ENCODE data around the gene CLEC2D. TPM values are rescaled to one million over a fixed set of nuclear protein-coding genes. Genes with fewer than 3 reads are reported as not detected.

The CLEC2D gene, protein sequence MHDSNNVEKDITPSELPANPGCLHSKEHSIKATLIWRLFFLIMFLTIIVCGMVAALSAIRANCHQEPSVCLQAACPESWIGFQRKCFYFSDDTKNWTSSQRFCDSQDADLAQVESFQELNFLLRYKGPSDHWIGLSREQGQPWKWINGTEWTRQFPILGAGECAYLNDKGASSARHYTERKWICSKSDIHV
- 1.3 TPM in 2 replicates for total RNA-seq (2012; rRNA removed)

GRCh38 chr12:9669534-9669933 lies at the start of gene CLEC2D:
Gene CLEC2D, plus strand, starts transcription at chr12:9669713. Its CDS starts 22 bp downstream, at chr12:9669735.
- peaks cover 3% of the 10 kb centered on the region for H3K36me3 ChIP-seq (ENCODE audit: insufficient read depth, low read length)
- no peaks in the 10 kb centered on the region for H3K9me3 ChIP-seq (replicated peaks; ENCODE audit: low read length)
- H3K4me2 ChIP-seq (ENCODE audit: low read length), result no peak within 1 kb of the TSS
- no peak within 1 kb of the TSS for H3K4me3 ChIP-seq (ENCODE audit: low read length)
- H3K9ac ChIP-seq (ENCODE audit: low read depth, low read length), result no peak within 1 kb of the TSS
- peaks cover 27% of the 10 kb centered on the region for H3K4me1 ChIP-seq (ENCODE audit: control insufficient read depth, insufficient read depth, low read length)
- H3K27me3 ChIP-seq (ENCODE audit: control insufficient read depth, insufficient read depth, low read length), result no peaks in the 10 kb centered on the region

DNA sequence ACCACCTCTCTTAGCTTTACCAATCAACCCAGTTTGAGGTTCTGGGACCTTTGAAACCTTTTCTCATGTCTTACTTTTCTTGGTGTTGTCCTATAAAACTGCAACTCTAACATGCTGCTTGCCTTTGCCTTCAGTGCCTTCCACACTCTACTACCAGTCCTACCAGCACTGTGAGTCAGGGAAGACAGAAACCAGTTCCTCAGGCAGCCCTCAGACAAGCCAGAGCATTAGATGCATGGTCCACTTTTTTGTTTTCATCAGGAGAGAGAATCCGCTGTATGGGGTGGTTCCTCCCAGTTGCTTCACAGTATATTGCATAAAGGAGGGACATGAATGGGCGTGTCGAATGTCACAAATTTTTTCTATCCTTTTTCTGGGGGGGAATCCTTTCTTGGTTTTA lies 44.5 kb upstream of the CLEC2D start:
- no peak overlapping the region for H3K4me2 ChIP-seq (ENCODE audit: low read length)
- no peaks in the 10 kb centered on the region for H3K36me3 ChIP-seq (ENCODE audit: insufficient read depth, low read length)
- no peaks in the 10 kb centered on the region for H3K9me3 ChIP-seq (replicated peaks; ENCODE audit: low read length)
- H3K4me3 ChIP-seq (ENCODE audit: low read length), result no peak overlapping the region
- no peak overlapping the region for H3K9ac ChIP-seq (ENCODE audit: low read depth, low read length)
- no peaks in the 10 kb centered on the region for H3K4me1 ChIP-seq (ENCODE audit: control insufficient read depth, insufficient read depth, low read length)
- H3K27me3 ChIP-seq (ENCODE audit: control insufficient read depth, insufficient read depth, low read length), result no peaks in the 10 kb centered on the region

- Histone ChIP-seq H3K4me1 (ENCODE audit: control insufficient read depth, insufficient read depth, low read length) (no peaks in the 10 kb centered on the region), H3K4me2 (ENCODE audit: low read length) (no peak overlapping the region), H3K9ac (ENCODE audit: low read depth, low read length) (no peak overlapping the region), H3K36me3 (ENCODE audit: insufficient read depth, low read length) (no peaks in the 10 kb centered on the region), H3K4me3 (ENCODE audit: low read length) (no peak overlapping the region), H3K9me3 (replicated peaks; ENCODE audit: low read length) (no peaks in the 10 kb centered on the region), H3K27me3 (ENCODE audit: control insufficient read depth, insufficient read depth, low read length) (no peaks in the 10 kb centered on the region)
Observed at GRCh38 chr12:9626291-9626690, 43.2 kb upstream of the CLEC2D start.

- Histone ChIP-seq H3K4me1 (ENCODE audit: control insufficient read depth, insufficient read depth, low read length) (no peaks in the 10 kb centered on the region), H3K4me2 (ENCODE audit: low read length) (no peak overlapping the region), H3K9ac (ENCODE audit: low read depth, low read length) (no peak overlapping the region), H3K4me3 (ENCODE audit: low read length) (no peak overlapping the region), H3K36me3 (ENCODE audit: insufficient read depth, low read length) (no peaks in the 10 kb centered on the region), H3K9me3 (replicated peaks; ENCODE audit: low read length) (no peaks in the 10 kb centered on the region), H3K27me3 (ENCODE audit: control insufficient read depth, insufficient read depth, low read length) (no peaks in the 10 kb centered on the region)
Observed at GRCh38 chr12:9626821-9627220, 42.7 kb upstream of the CLEC2D start.

DNA sequence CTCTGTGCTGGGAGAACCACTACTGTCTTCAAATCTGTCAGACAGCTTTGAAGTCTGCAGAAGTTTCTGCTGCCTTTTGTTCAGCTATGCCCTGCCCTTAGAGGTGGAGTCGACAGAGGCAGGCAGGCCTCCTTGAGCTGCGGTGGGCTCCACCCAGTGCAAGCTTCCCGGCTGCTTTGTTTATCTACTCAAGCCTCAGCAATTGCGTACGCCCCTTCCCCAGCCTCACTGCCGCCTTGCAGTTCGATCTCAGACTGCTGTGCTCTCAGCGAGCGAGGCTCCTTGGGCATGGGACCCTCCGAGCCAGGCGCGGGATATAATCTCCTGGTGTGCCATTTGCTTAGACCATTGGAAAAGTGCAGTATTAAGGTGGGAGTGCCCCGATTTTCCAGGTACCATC lies 36.7 kb upstream of the CLEC2D start:
- Histone ChIP-seq H3K36me3 (ENCODE audit: insufficient read depth, low read length) (no peaks in the 10 kb centered on the region), H3K27me3 (ENCODE audit: control insufficient read depth, insufficient read depth, low read length) (no peaks in the 10 kb centered on the region), H3K9me3 (replicated peaks; ENCODE audit: low read length) (no peaks in the 10 kb centered on the region), H3K4me1 (ENCODE audit: control insufficient read depth, insufficient read depth, low read length) (no peaks in the 10 kb centered on the region), H3K4me2 (ENCODE audit: low read length) (no peak overlapping the region), H3K4me3 (ENCODE audit: low read length) (no peak overlapping the region), H3K9ac (ENCODE audit: low read depth, low read length) (no peak overlapping the region)

DNA sequence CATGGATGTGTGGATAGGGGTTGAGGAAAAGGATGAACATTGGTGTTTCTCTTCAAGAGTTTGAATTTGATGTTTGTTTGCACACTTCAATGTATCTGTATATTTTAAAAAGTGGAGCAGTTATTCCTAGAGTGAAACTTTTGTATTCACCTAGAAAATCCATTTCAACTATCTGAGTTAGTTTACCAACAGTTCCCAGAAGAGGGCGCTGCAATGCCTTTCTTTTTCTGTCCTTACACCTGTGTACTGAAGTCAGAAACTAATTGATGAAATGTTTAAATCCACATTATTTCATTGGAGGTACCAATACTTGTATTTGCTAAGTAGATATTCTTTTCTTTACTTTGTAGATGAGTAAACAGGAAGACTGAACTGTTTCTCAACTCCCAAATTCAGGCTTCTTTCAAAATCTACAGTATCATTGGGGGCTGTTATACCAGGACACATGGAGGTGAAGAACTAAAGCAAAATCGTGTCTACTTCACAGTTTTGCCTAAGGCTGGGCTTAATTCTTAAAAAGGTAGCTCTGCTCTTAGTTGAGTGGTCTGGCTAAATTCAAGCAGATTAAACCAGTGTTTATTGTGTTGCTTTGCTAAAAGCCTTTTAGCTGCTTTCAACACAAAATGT lies 35.2 kb upstream of the CLEC2D start:
- Histone ChIP-seq H3K4me3 (ENCODE audit: low read length) (no peak overlapping the region), H3K4me1 (ENCODE audit: control insufficient read depth, insufficient read depth, low read length) (no peaks in the 10 kb centered on the region), H3K4me2 (ENCODE audit: low read length) (no peak overlapping the region), H3K9me3 (replicated peaks; ENCODE audit: low read length) (no peaks in the 10 kb centered on the region), H3K27me3 (ENCODE audit: control insufficient read depth, insufficient read depth, low read length) (no peaks in the 10 kb centered on the region), H3K9ac (ENCODE audit: low read depth, low read length) (no peak overlapping the region), H3K36me3 (ENCODE audit: insufficient read depth, low read length) (no peaks in the 10 kb centered on the region)

GRCh38 chr12:9634969-9635754 lies 34.4 kb upstream of the CLEC2D start:
- Histone ChIP-seq H3K4me1 (ENCODE audit: control insufficient read depth, insufficient read depth, low read length) (no peaks in the 10 kb centered on the region), H3K9ac (ENCODE audit: low read depth, low read length) (no peak overlapping the region), H3K36me3 (ENCODE audit: insufficient read depth, low read length) (no peaks in the 10 kb centered on the region), H3K4me3 (ENCODE audit: low read length) (no peak overlapping the region), H3K4me2 (ENCODE audit: low read length) (no peak overlapping the region), H3K27me3 (ENCODE audit: control insufficient read depth, insufficient read depth, low read length) (no peaks in the 10 kb centered on the region), H3K9me3 (replicated peaks; ENCODE audit: low read length) (no peaks in the 10 kb centered on the region)

- Histone ChIP-seq H3K4me2 (ENCODE audit: low read length) (no peak overlapping the region), H3K27me3 (ENCODE audit: control insufficient read depth, insufficient read depth, low read length) (no peaks in the 10 kb centered on the region), H3K4me1 (ENCODE audit: control insufficient read depth, insufficient read depth, low read length) (no peaks in the 10 kb centered on the region), H3K9me3 (replicated peaks; ENCODE audit: low read length) (no peaks in the 10 kb centered on the region), H3K9ac (ENCODE audit: low read depth, low read length) (no peak overlapping the region), H3K4me3 (ENCODE audit: low read length) (no peak overlapping the region), H3K36me3 (ENCODE audit: insufficient read depth, low read length) (no peaks in the 10 kb centered on the region)
Observed at GRCh38 chr12:9636150-9636850, 33.2 kb upstream of the CLEC2D start.

GRCh38 chr12:9636851-9637206 lies 32.7 kb upstream of the CLEC2D start:
- Histone ChIP-seq H3K36me3 (ENCODE audit: insufficient read depth, low read length) (no peaks in the 10 kb centered on the region), H3K27me3 (ENCODE audit: control insufficient read depth, insufficient read depth, low read length) (no peaks in the 10 kb centered on the region), H3K4me3 (ENCODE audit: low read length) (no peak overlapping the region), H3K4me2 (ENCODE audit: low read length) (no peak overlapping the region), H3K9ac (ENCODE audit: low read depth, low read length) (no peak overlapping the region), H3K9me3 (replicated peaks; ENCODE audit: low read length) (no peaks in the 10 kb centered on the region), H3K4me1 (ENCODE audit: control insufficient read depth, insufficient read depth, low read length) (no peaks in the 10 kb centered on the region)

DNA sequence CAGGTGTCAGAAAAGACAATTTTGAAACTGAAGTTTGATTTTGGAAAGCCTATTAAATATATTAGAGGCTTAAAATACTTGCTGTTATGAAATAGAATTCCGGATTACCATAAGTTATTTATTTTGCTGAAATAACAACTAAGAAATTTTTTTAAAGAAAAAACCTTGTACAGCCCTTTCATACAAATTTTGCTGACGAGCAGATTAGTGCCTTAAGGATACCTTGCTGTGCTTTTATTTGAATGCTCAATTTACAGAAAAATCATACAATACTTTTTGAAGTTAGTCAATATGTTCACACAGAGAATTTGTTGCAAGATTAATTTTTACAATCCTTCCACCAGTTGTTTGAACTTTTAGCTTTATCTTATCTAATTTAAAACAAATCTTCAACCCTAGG lies 29.5 kb upstream of the CLEC2D start:
- no peak overlapping the region for H3K9ac ChIP-seq (ENCODE audit: low read depth, low read length)
- H3K36me3 ChIP-seq (ENCODE audit: insufficient read depth, low read length), result no peaks in the 10 kb centered on the region
- no peak overlapping the region for H3K4me2 ChIP-seq (ENCODE audit: low read length)
- no peak overlapping the region for H3K4me3 ChIP-seq (ENCODE audit: low read length)
- no peaks in the 10 kb centered on the region for H3K27me3 ChIP-seq (ENCODE audit: control insufficient read depth, insufficient read depth, low read length)
- no peaks in the 10 kb centered on the region for H3K4me1 ChIP-seq (ENCODE audit: control insufficient read depth, insufficient read depth, low read length)
- H3K9me3 ChIP-seq (replicated peaks; ENCODE audit: low read length), result no peaks in the 10 kb centered on the region

- Histone ChIP-seq H3K4me2 (ENCODE audit: low read length) (no peak overlapping the region), H3K9ac (ENCODE audit: low read depth, low read length) (no peak overlapping the region), H3K27me3 (ENCODE audit: control insufficient read depth, insufficient read depth, low read length) (no peaks in the 10 kb centered on the region), H3K9me3 (replicated peaks; ENCODE audit: low read length) (no peaks in the 10 kb centered on the region), H3K4me1 (ENCODE audit: control insufficient read depth, insufficient read depth, low read length) (peaks cover 7% of the 10 kb centered on the region), H3K36me3 (ENCODE audit: insufficient read depth, low read length) (no peaks in the 10 kb centered on the region), H3K4me3 (ENCODE audit: low read length) (no peak overlapping the region)
Observed at GRCh38 chr12:9642606-9643265, 26.8 kb upstream of the CLEC2D start.

All from skeletal muscle satellite cell (primary cell).